Raji (cell line): ENCODE measurements around the gene SLC2A14.

Source experiments
- POLR2A ChIP-seq: IDR thresholded peaks from 2 replicates; pipeline ENCODE4 v1.6.1; 2011; ENCODE audit warnings: low read depth, low read length, control low read depth; ENCODE audit not compliant: insufficient read depth

Gene SLC2A14

GRCh38 chr12:7872566-7873319, at the start of gene SLC2A14:
TSS of gene SLC2A14 (minus strand) at chr12:7872915. CDS start at chr12:7869880, 3,035 bp downstream.
- no peak for TF ChIP-seq POLR2A

- no peak for TF ChIP-seq POLR2A
These were observed 44.9 kb upstream of the SLC2A14 start for GRCh38 chr12:7917392-7918267.

GRCh38 chr12:7916936-7917335, 44.2 kb upstream of the SLC2A14 start:
- no peak for TF ChIP-seq POLR2A

- TF ChIP-seq POLR2A, result no peak
These were observed 43.1 kb upstream of the SLC2A14 start for GRCh38 chr12:7915661-7916403.

GRCh38 chr12:7907009-7907408, 34.3 kb upstream of the SLC2A14 start:
- no peak for TF ChIP-seq POLR2A

- TF ChIP-seq POLR2A, result no peak
These were observed 32.4 kb upstream of the SLC2A14 start for GRCh38 chr12:7905071-7905470.

- no peak for TF ChIP-seq POLR2A
These were observed 27.0 kb upstream of the SLC2A14 start for GRCh38 chr12:7899755-7900154.

- no peak for TF ChIP-seq POLR2A
These were observed 19.7 kb upstream of the SLC2A14 start for GRCh38 chr12:7892186-7892980.

- no peak for TF ChIP-seq POLR2A
These were observed 12.0 kb upstream of the SLC2A14 start for GRCh38 chr12:7884689-7885088.

GRCh38 chr12:7879246-7879645, 6.5 kb upstream of the SLC2A14 start:
- no peak for TF ChIP-seq POLR2A

- TF ChIP-seq POLR2A, result no peak
These were observed 4.7 kb upstream of the SLC2A14 start for GRCh38 chr12:7877420-7877819.

- TF ChIP-seq POLR2A, result no peak
These were observed 2.4 kb downstream of the SLC2A14 start for GRCh38 chr12:7870335-7870734.

GRCh38 chr12:7869137-7869536, 3.6 kb downstream of the SLC2A14 start:
- no peak for TF ChIP-seq POLR2A

GRCh38 chr12:7868391-7868790, 4.3 kb downstream of the SLC2A14 start:
- TF ChIP-seq POLR2A, result no peak
